Right lobe of liver (tissue), 6 donors: ENCODE data around the gene METAP2. TPM values are rescaled to one million over a fixed set of nuclear protein-coding genes. Genes with fewer than 3 reads are reported as not detected.

Experiments used
- ATAC-seq, 4 donors: fragments of 200-7000 bp; cut with Tn5 transposase; one replicate each; pipeline ENCODE4 v1.9.1; 2020; ENCODE audit warnings: mild to moderate bottlenecking in 4 of 4, moderate library complexity in 4 of 4
- DNase-seq, 3 donors: peaks; one replicate each; pipeline ENCODE4 v3.0.0-alpha.2; 2020
- H3K27ac ChIP-seq, 3 donors: fragments of 200-600 bp; one replicate each; pipeline ENCODE4 v1.8.0; 2022
- H3K27me3 ChIP-seq, 2 donors: fragments of 200-600 bp; one replicate each; pipeline ENCODE4 v1.8.0; 2022
- H3K36me3 ChIP-seq, 4 donors: fragments of 200-600 bp; sonication (generic) in 1 of 4; one replicate each; pipeline versions ENCODE4 v1.5.1 to v1.8.0; 2017 to 2022; ENCODE audit warnings: control low read depth in 1 of 4
- H3K4me1 ChIP-seq, 4 donors: fragments of 200-600 bp; sonication (generic) in 1 of 4; one replicate each; pipeline versions ENCODE4 v1.5.1 to v1.8.0; 2017 to 2022; ENCODE audit warnings: control low read depth in 1 of 4
- H3K4me3 ChIP-seq, 3 donors: fragments of 200-600 bp; one replicate each; pipeline ENCODE4 v1.8.0; 2022
- H3K9me3 ChIP-seq, 4 donors: fragments of 200-600 bp; sonication (generic) in 1 of 4; one replicate each; pipeline versions ENCODE4 v1.5.1 to v1.8.0; 2017 to 2022; ENCODE audit warnings: control low read depth in 1 of 4
- CTCF ChIP-seq, 4 donors: fragments of 200-600 bp in 3 of 4; fragments of 450-650 bp in 1 of 4; IDR thresholded peaks; one replicate each; pipeline versions ENCODE4 v1.5.1 to v1.8.0; 2016 to 2022; ENCODE audit warnings: antibody characterized with exemption in 4 of 4, mild to moderate bottlenecking in 2 of 4
- POLR2A ChIP-seq: fragments of 450-650 bp; IDR thresholded peaks from one replicate; pipeline ENCODE4 v1.6.1; 2017; ENCODE audit warnings: antibody characterized with exemption, mild to moderate bottlenecking
- WGBS: methylation state at CpG from one replicate; pipeline ENCODE4 v1.1.6; 2018; ENCODE audit warnings: low coverage, low lambda C conversion rate; ENCODE audit not compliant: insufficient coverage; ENCODE audit errors: missing lambda C conversion rate; 5-methylcytosine and 5-hydroxymethylcytosine counted together
- intact Hi-C, 2 donors: fragments of 100-400 bp; cut with DNase I; formaldehyde crosslinking; loops; one replicate each; pipeline versions ENCODE4 v1.11.2 to v1.14.1; 2022
- small RNA-seq, 2 experiments: library from RNA; depleted of rRNA; stranded (forward); fragments of <200 nt; gene quantifications; one replicate each; pipeline ENCODE3, GENCODE V24; 2016
- total RNA-seq, 6 experiments: library from RNA; depleted of rRNA in 2 of 6; stranded (reverse); fragments of >200 nt in 2 of 6; fragmentation: NEBNext Ultra II Directional in 3 of 6; extraction: Animal tissue kit (Norgen Biotek cat#: 25700) in 3 of 6; gene quantifications; one replicate each; pipeline versions ENCODE4 v1.1.0 to v1.2.4, GENCODE V29; 2016 to 2023
- donor health status: DM: no; HTN: yes; CAD: no.
- donor health status: DM: no; HTN: no; CAD: no.
- donor health status: DM: no; HTN: no; CAD: no.
- donor health status: DM: no; HTN: yes; CAD: no.
- donor health status: DM: no; HTN: yes; CAD: no.

METAP2 gene
- total RNA-seq, 6 experiments from 2014 or later = 25.5 to 62.0 (median 34.0) TPM

GRCh38 chr12:95553197-95553943 lies 79.4 kb downstream of the METAP2 start:
- DNase-seq (no peak), ATAC-seq (no peak)
- WGBS = 91% methylated on average over 4 of the region's 5 CpGs

DNA sequence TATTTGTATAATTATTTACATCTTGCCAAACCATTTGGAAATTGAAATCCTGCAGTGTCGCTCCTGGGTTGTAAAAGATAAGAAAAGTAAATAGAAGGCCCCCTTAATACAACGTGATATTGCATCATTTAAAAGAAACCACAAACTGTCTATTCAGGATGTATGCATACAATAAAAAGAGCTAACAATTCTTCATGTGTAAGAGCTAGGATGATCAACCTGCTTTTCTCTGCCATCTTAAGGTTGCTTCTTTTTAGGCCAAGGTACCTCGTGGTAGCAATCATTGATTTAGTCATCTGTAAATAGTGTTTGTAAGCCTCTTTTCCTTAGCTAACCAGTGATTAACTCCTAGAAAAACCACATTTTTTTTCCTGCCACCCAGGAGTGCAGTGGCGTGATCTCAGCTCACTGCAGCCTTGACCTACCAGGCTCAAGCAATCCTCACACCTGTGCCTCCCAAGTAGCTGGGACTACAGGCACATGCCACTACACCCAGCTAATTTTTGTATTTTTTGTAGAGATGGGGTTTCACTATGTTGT lies 80.7 kb downstream of the METAP2 start:
- Histone ChIP-seq H3K27ac (no peak overlapping the region), H3K4me1 (no peaks in the 10 kb centered on the region), H3K27me3 (no peaks in the 10 kb centered on the region), H3K4me3 (no peak overlapping the region), H3K9me3 (no peaks in the 10 kb centered on the region), H3K36me3 (no peaks in the 10 kb centered on the region)
- no peak for TF ChIP-seq CTCF (IDR thresholded peaks at IDR 0.05)
- no peak for TF ChIP-seq POLR2A
- DNase-seq (no peak), ATAC-seq (no peak)
- WGBS = 27% methylated on average over 4 of the region's 4 CpGs
- intact Hi-C loops = no loop called here

More at GRCh38 chr12:95553197-95553943, 79.4 kb downstream of the METAP2 start:
- no peak overlapping the region for H3K4me3 ChIP-seq
- no peak overlapping the region for H3K27ac ChIP-seq
- H3K9me3 ChIP-seq = no peaks in the 10 kb centered on the region
- intact Hi-C loops = no loop called here
- TF ChIP-seq CTCF (IDR thresholded peaks at IDR 0.05) (no peak), POLR2A (no peak)
- peaks cover 0 to 9% of the 10 kb centered on the region in 2 donors for H3K27me3 ChIP-seq
- no peaks in the 10 kb centered on the region for H3K36me3 ChIP-seq
- no peaks in the 10 kb centered on the region for H3K4me1 ChIP-seq

DNA sequence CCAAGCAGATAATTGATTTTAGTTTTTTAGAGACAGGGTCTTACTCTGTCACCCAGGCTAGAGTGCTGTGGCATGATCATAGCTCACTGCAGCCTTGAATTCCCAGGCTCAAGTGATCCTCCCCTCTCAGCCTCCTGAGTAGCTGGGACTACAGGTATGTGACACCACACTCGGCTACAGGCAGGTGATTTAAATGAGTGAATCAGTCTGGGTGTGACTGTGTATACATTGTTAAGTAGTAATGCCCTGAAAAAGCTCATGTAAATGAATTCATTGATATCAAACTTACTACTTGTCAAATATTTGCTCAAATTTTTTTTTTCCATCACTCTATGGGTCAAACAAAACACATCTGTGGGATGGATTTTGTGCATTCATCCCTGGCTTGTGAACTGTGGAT lies 83.7 kb downstream of the METAP2 start:
- no peaks in the 10 kb centered on the region for H3K9me3 ChIP-seq
- H3K4me1 ChIP-seq = no peaks in the 10 kb centered on the region
- DNase-seq = no peak
- no peaks in the 10 kb centered on the region for H3K36me3 ChIP-seq
- no peak overlapping the region for H3K4me3 ChIP-seq
- WGBS = no CpG with 5 or more reads among the region's 1 CpG
- TF ChIP-seq POLR2A (no peak), CTCF (IDR thresholded peaks at IDR 0.05) (no peak)
- no peak for ATAC-seq
- intact Hi-C loops = no loop called here
- no peaks in the 10 kb centered on the region for H3K27me3 ChIP-seq
- no peak overlapping the region for H3K27ac ChIP-seq

Small RNA genes lying within 50 kb of the gene (small RNA-seq; reads per million reads assigned to genes)
- 0 reads per million in 2 experiments for gene RNU6-735P

Other genes with a start within 250 kb of the METAP2 start
- under 1 TPM in 4 of 6 experiments, not detected in 2; 0.22 to 0.31 (median 0.23) TPM for gene USP44, start 77.3 kb downstream of the METAP2 start, total RNA-seq